H9 (cell line): Measurements from ENCODE around the gene SLC9A5. TPM values are rescaled to one million over a fixed set of nuclear protein-coding genes. Genes with fewer than 3 reads are reported as not detected.

Experiments used
- DNase-seq: peaks from one replicate; pipeline ENCODE4 v3.0.0-alpha.2; 2017
- H2AFZ ChIP-seq: one replicate; pipeline ENCODE4 v1.6.1; 2013; ENCODE audit warnings: mild to moderate bottlenecking, low read length, control low read depth, moderate library complexity
- H2AK5ac ChIP-seq: 2 replicates; pipeline ENCODE4 v1.6.1; 2013; ENCODE audit warnings: low read length, control low read depth, mixed read lengths; ENCODE audit not compliant: insufficient read length
- H2BK120ac ChIP-seq: one replicate; pipeline ENCODE4 v1.6.1; 2013; ENCODE audit warnings: low read depth, mild to moderate bottlenecking, low read length, control low read depth, inconsistent platforms; ENCODE audit not compliant: poor library complexity, severe bottlenecking
- H2BK12ac ChIP-seq: 2 replicates; pipeline ENCODE4 v1.6.1; 2013; ENCODE audit warnings: low read length, control low read depth, mixed read lengths, low read depth; ENCODE audit not compliant: insufficient read length
- H2BK15ac ChIP-seq: 2 replicates; pipeline ENCODE4 v1.6.1; 2013; ENCODE audit warnings: low read depth, low read length, control low read depth
- H2BK20ac ChIP-seq: one replicate; pipeline ENCODE4 v1.6.1; 2013; ENCODE audit warnings: low read depth, mild to moderate bottlenecking, low read length, control low read depth, inconsistent platforms; ENCODE audit not compliant: poor library complexity, severe bottlenecking
- H2BK5ac ChIP-seq: 2 replicates; pipeline ENCODE4 v1.6.1; 2013; ENCODE audit warnings: low read length, control low read depth, mixed read lengths; ENCODE audit not compliant: insufficient read length
- H3K14ac ChIP-seq: 2 replicates; pipeline ENCODE4 v1.6.1; 2013; ENCODE audit warnings: low read length, control low read depth; ENCODE audit not compliant: insufficient read depth
- H3K18ac ChIP-seq: 2 replicates; pipeline ENCODE4 v1.6.1; 2013; ENCODE audit warnings: low read depth, mild to moderate bottlenecking, mixed read lengths, low read length, control low read depth; ENCODE audit not compliant: insufficient read length
- H3K23ac ChIP-seq: 2 replicates; pipeline ENCODE4 v1.6.1; 2013; ENCODE audit warnings: low read length, control low read depth, mixed read lengths, low read depth; ENCODE audit not compliant: insufficient read length
- H3K23me2 ChIP-seq: 2 replicates; pipeline ENCODE4 v1.6.1; 2013; ENCODE audit warnings: low read depth, mild to moderate bottlenecking, mixed read lengths, low read length, control low read depth; ENCODE audit not compliant: insufficient read length, poor library complexity, severe bottlenecking
- H3K27ac ChIP-seq: 2 replicates; pipeline ENCODE4 v1.5.1; 2013; ENCODE audit warnings: low read length, control low read depth, mixed read lengths, low read depth; ENCODE audit not compliant: insufficient read length
- H3K27me3 ChIP-seq: 2 replicates; pipeline ENCODE4 v1.6.1; 2013; ENCODE audit warnings: low read length, control low read depth, inconsistent platforms; ENCODE audit not compliant: insufficient read depth
- H3K4ac ChIP-seq: 2 replicates; pipeline ENCODE4 v1.6.1; 2013; ENCODE audit warnings: low read depth, mild to moderate bottlenecking, control low read depth, inconsistent platforms, low read length, moderate library complexity
- H3K4me1 ChIP-seq: 2 replicates; pipeline ENCODE4 v1.6.1; 2013; ENCODE audit warnings: low read length, control low read depth, inconsistent platforms; ENCODE audit not compliant: insufficient read depth
- H3K4me2 ChIP-seq: 2 replicates; pipeline ENCODE4 v1.6.1; 2013; ENCODE audit warnings: low read length, control low read depth, mixed read lengths; ENCODE audit not compliant: insufficient read length, insufficient read depth
- H3K56ac ChIP-seq: 2 replicates; pipeline ENCODE4 v1.6.1; 2013; ENCODE audit warnings: low read depth, mild to moderate bottlenecking, mixed read lengths, low read length, control low read depth; ENCODE audit not compliant: insufficient read length
- H3K79me1 ChIP-seq: 2 replicates; pipeline ENCODE4 v1.6.1; 2013; ENCODE audit warnings: low read depth, mild to moderate bottlenecking, moderate library complexity, low read length, control low read depth, inconsistent platforms; ENCODE audit not compliant: insufficient read depth, poor library complexity, severe bottlenecking
- H3K79me2 ChIP-seq: 2 replicates; pipeline ENCODE4 v1.6.1; 2013; ENCODE audit warnings: low read length, control low read depth, inconsistent platforms; ENCODE audit not compliant: insufficient read depth
- H3K9ac ChIP-seq: 2 replicates; pipeline ENCODE4 v1.6.1; 2013; ENCODE audit warnings: low read length, control low read depth, mixed read lengths; ENCODE audit not compliant: insufficient read length; ENCODE audit errors: extremely low read depth
- H3K9me3 ChIP-seq: one replicate; pipeline ENCODE4 v1.6.1; 2013; ENCODE audit warnings: low read depth, low read length, inconsistent platforms; ENCODE audit not compliant: control insufficient read depth
- H3T11ph ChIP-seq: one replicate; pipeline ENCODE4 v1.6.1; 2013; ENCODE audit warnings: mild to moderate bottlenecking, low read length, control low read depth, inconsistent platforms
- H4K20me1 ChIP-seq: one replicate; pipeline ENCODE4 v1.6.1; 2013; ENCODE audit not compliant: control insufficient read depth, insufficient read length, insufficient read depth
- H4K5ac ChIP-seq: 2 replicates; pipeline ENCODE4 v1.6.1; 2013; ENCODE audit warnings: low read depth, mild to moderate bottlenecking, mixed read lengths, low read length, control low read depth; ENCODE audit not compliant: insufficient read length
- H4K8ac ChIP-seq: replicated peaks from 2 replicates; pipeline ENCODE4 v1.6.1; 2013; ENCODE audit warnings: low read length, control low read depth, mixed read lengths, low read depth; ENCODE audit not compliant: insufficient read length
- H4K91ac ChIP-seq: 2 replicates; pipeline ENCODE4 v1.6.1; 2013; ENCODE audit warnings: low read depth, mild to moderate bottlenecking, moderate library complexity, mixed read lengths, low read length, control low read depth; ENCODE audit not compliant: insufficient read length
- H3K27ac Mint-ChIP-seq, 3 experiments: 2 replicates in 2 of 3; 3 replicates in 1 of 3; pipeline ENCODE4 v1.8.0; 2020 to 2021; ENCODE audit warnings: mixed read lengths in 3 of 3, mild to moderate bottlenecking in 1 of 3, moderate library complexity in 1 of 3
- H3K27me3 Mint-ChIP-seq: 2 replicates; pipeline ENCODE4 v1.8.0; 2021; ENCODE audit warnings: low read depth, mild to moderate bottlenecking, moderate library complexity, mixed read lengths
- H3K36me3 Mint-ChIP-seq, 3 experiments: 2 replicates in 2 of 3; 3 replicates in 1 of 3; pipeline ENCODE4 v1.8.0; 2020 to 2021; ENCODE audit warnings: low read depth in 3 of 3, mixed read lengths in 3 of 3; ENCODE audit not compliant: insufficient read depth in 1 of 3
- H3K4me1 Mint-ChIP-seq, 2 experiments: 2 replicates each; pipeline ENCODE4 v1.8.0; 2020; ENCODE audit warnings: mixed read lengths in 2 of 2
- H3K4me3 Mint-ChIP-seq, 2 experiments: 2 replicates in 1 of 2; 3 replicates in 1 of 2; pipeline ENCODE4 v1.8.0; 2020 to 2021; ENCODE audit warnings: mild to moderate bottlenecking in 2 of 2, mixed read lengths in 2 of 2, moderate library complexity in 1 of 2
- H3K9me3 Mint-ChIP-seq, 2 experiments: 2 replicates in 1 of 2; 3 replicates in 1 of 2; pipeline ENCODE4 v1.8.0; 2020; ENCODE audit warnings: mild to moderate bottlenecking in 2 of 2, mixed read lengths in 2 of 2, moderate library complexity in 1 of 2
- CTCF ChIP-seq: fragments of 200-600 bp; sonication (generic); conservative IDR thresholded peaks from 3 replicates; pipeline ENCODE4 v1.8.0; 2021; ENCODE audit warnings: antibody characterized with exemption, mild to moderate bottlenecking
- whole genome bisulfite sequencing: extraction: QIAGEN DNeasy Blood & Tissue Kit; methylation state at CpG from one replicate; pipeline ENCODE4 v1.1.7; 2013; ENCODE audit warnings: missing lambda C conversion rate, low lambda C conversion rate, mixed read lengths; ENCODE audit not compliant: insufficient read length; ENCODE audit errors: extremely low coverage; 5-methylcytosine and 5-hydroxymethylcytosine counted together
- total RNA-seq: library from RNA; stranded (reverse); gene quantifications from 2 replicates; pipeline ENCODE4 v1.2.1, GENCODE V29; 2021

SLC9A5 gene
- total RNA-seq, 1 experiment from 2014 or later = 9.1 TPM

- WGBS = no CpG with 5 or more reads among the region's 10 CpGs
- Histone ChIP-seq H3T11ph (no peak overlapping the region), H3K79me1 (no peaks in the 10 kb centered on the region), H3K23ac (no peak overlapping the region), H3K9ac (no peak overlapping the region), H2BK120ac (no peak overlapping the region), H4K5ac (no peak overlapping the region), H3K14ac (no peak overlapping the region), H3K23me2 (peaks cover 6% of the 10 kb centered on the region), H2BK12ac (no peak overlapping the region), H4K20me1 (no peaks in the 10 kb centered on the region), H4K8ac (no peak overlapping the region), H2BK15ac (no peak overlapping the region), H2AK5ac (no peak overlapping the region), H3K4ac (no peak overlapping the region), H4K91ac (no peak overlapping the region), H3K27me3 (no peaks in the 10 kb centered on the region), H3K79me2 (no peaks in the 10 kb centered on the region), H3K27ac (no peak overlapping the region), H3K18ac (no peak overlapping the region), H2AFZ (no peak overlapping the region), H3K9me3 (no peaks in the 10 kb centered on the region), H2BK5ac (no peak overlapping the region), H3K56ac (no peak overlapping the region), H3K4me1 (no peaks in the 10 kb centered on the region), H3K4me2 (no peak overlapping the region), H2BK20ac (no peak overlapping the region)
- TF ChIP-seq CTCF = no peak
- no peaks in the 10 kb centered on the region for H3K9me3 Mint-ChIP-seq
- no peak overlapping the region for H3K4me3 Mint-ChIP-seq
- DNase-seq = no peak
- peaks cover 0 to 10% (median 2%) of the 10 kb centered on the region in 3 experiments; a peak in 3 of 7 replicates for H3K36me3 Mint-ChIP-seq
- peak overlapping the region in 1 of 3 experiments; percentile 6; a peak in 1 of 7 replicates for H3K27ac Mint-ChIP-seq
- peaks cover 3 to 5% of the 10 kb centered on the region in 2 experiments; a peak in 3 of 4 replicates for H3K4me1 Mint-ChIP-seq
- H3K27me3 Mint-ChIP-seq = peaks cover 16% of the 10 kb centered on the region
Observed at GRCh38 chr16:67282447-67282805, 33.6 kb downstream of the SLC9A5 start.
